Heart left ventricle (tissue), 16 donors: Measurements from ENCODE around the gene NTNG2. TPM values are rescaled to one million over a fixed set of nuclear protein-coding genes. Genes with fewer than 3 reads are reported as not detected.

Source experiments
- ATAC-seq, 4 donors: fragments of 200-7000 bp; cut with Tn5 transposase; one replicate each; pipeline ENCODE4 v1.9.1; 2020 to 2022; ENCODE audit warnings: moderate library complexity in 4 of 4, mild to moderate bottlenecking in 3 of 4, moderate number of reproducible peaks in 1 of 4
- DNase-seq, 5 donors: peaks; one replicate each; pipeline ENCODE4 v3.0.0-alpha.2; 2020
- H3K27ac ChIP-seq, 12 donors: fragments of 200-600 bp; sonication (generic) in 4 of 12; one replicate each; pipeline versions ENCODE4 v1.5.0 to v1.8.0; 2016 to 2022; ENCODE audit warnings: mild to moderate bottlenecking in 2 of 12
- H3K27me3 ChIP-seq, 9 donors: fragments of 200-600 bp; sonication (generic) in 2 of 9; one replicate each; pipeline versions ENCODE4 v1.5.1 to v1.8.0; 2016 to 2022; ENCODE audit warnings: mild to moderate bottlenecking in 3 of 9
- H3K36me3 ChIP-seq, 9 donors: fragments of 200-600 bp; sonication (generic) in 2 of 9; one replicate each; pipeline versions ENCODE4 v1.5.0 to v1.8.0; 2018 to 2022; ENCODE audit warnings: mild to moderate bottlenecking in 2 of 9
- H3K4me1 ChIP-seq, 12 donors: fragments of 200-600 bp; sonication (generic) in 4 of 12; one replicate each; pipeline versions ENCODE4 v1.5.0 to v1.8.0; 2016 to 2022; ENCODE audit warnings: mild to moderate bottlenecking in 3 of 12
- H3K4me3 ChIP-seq, 12 donors: fragments of 200-600 bp; sonication (generic) in 4 of 12; one replicate each; pipeline versions ENCODE4 v1.5.0 to v1.8.0; 2017 to 2022; ENCODE audit warnings: mild to moderate bottlenecking in 9 of 12, moderate library complexity in 4 of 12
- H3K9me3 ChIP-seq, 12 donors: fragments of 200-600 bp; sonication (generic) in 4 of 12; one replicate each; pipeline versions ENCODE4 v1.5.0 to v1.8.0; 2016 to 2022; ENCODE audit warnings: mild to moderate bottlenecking in 1 of 12
- CTCF ChIP-seq, 12 donors: fragments of 200-600 bp; sonication (generic) in 4 of 12; IDR thresholded peaks; one replicate each; pipeline versions ENCODE4 v1.5.0 to v1.8.0; 2018 to 2022; ENCODE audit warnings: antibody characterized with exemption in 12 of 12, mild to moderate bottlenecking in 5 of 12
- POLR2A ChIP-seq, 2 donors: fragments of 450-650 bp; IDR thresholded peaks; one replicate each; pipeline ENCODE4 v1.6.1; 2017; ENCODE audit warnings: antibody characterized with exemption in 2 of 2, mild to moderate bottlenecking in 2 of 2, moderate library complexity in 2 of 2
- WGBS, 4 donors: extraction: QIAGEN DNeasy Blood & Tissue Kit in 2 of 4; methylation state at CpG; one replicate each; pipeline versions ENCODE4 v1.1.5 to v1.1.7; 2013 to 2018; 5-methylcytosine and 5-hydroxymethylcytosine counted together
- intact Hi-C, 10 donors: fragments of 100-400 bp; cut with DNase I; formaldehyde crosslinking; loops; one replicate each; pipeline versions ENCODE4 v1.11.1 to v1.14.2; 2022
- polyA plus RNA-seq, 2 donors: library from polyadenylated mRNA; stranded (reverse); fragments of 200-250 nt; gene quantifications; one replicate each; pipeline ENCODE4 v1.2.3, GENCODE V29; 2013
- total RNA-seq, 9 donors: library from RNA; depleted of rRNA in 2 of 9; stranded (reverse); fragments of >200 nt in 2 of 9; fragmentation: NEBNext Ultra II Directional in 3 of 9; extraction: Animal tissue kit (Norgen Biotek cat#: 25700) in 3 of 9; gene quantifications; one replicate each; pipeline versions ENCODE4 v1.1.0 to v1.2.4, GENCODE V29; 2016 to 2023
- donor health status: ischemic (EF 13 %, LVEDD 7.1; RV severe dilation, severe dysfunction).
- donor health status: healthy with polysubstance abuse.
- donor health status: DM: no; HTN: yes; CAD: no.
- donor health status: DM: no; HTN: no; CAD: no.
- donor health status: ischemic (EF 25% LVEDD 6.9; RV normal size, moderate dysfunction).
- donor health status: ischemic (EF 25% LVEDD 5.7; RV mildly dilated, moderate dysfunction).
- donor health status: healthy.
- donor health status: DM: yes; HTN: yes; CAD: no.
- donor health status: ischemic (EF 35%, LVEDD 5.7; RV mildly dilated, moderate dysfunction).
- donor health status: nonischemic (EF 11% LVEDD 7.7; RV severe dilation, severe dysfunction).
- donor health status: DM: yes; HTN: yes; CAD: no.
- donor health status: PGD.
- donor health status: ischemic (EF 29% LVEDD 5.4; RV normal size, mild dysfunction).
- donor health status: nonischemic (EF 23%, LVEDD 6.1; RV moderate dilation, normal function).

NTNG2 gene
- total and polyA plus RNA-seq, 11 donors = 0.28 to 4.1 (median 2.2) TPM

- H3K4me3 ChIP-seq = no peak overlapping the region
- H3K4me1 ChIP-seq = no peaks in the 10 kb centered on the region
- intact Hi-C loops = no loop called here
- ATAC-seq (no peak), DNase-seq (no peak)
- peaks cover 0 to 54% (median 8%) of the 10 kb centered on the region in 9 donors for H3K27me3 ChIP-seq
- WGBS, 4 donors = 77 to 85% (median 81%) methylated on average over 5 of the region's 5 CpGs
- TF ChIP-seq POLR2A (IDR thresholded peaks at IDR 0.05) (no peak), CTCF (IDR thresholded peaks at IDR 0.05) (no peak)
- H3K9me3 ChIP-seq = no peaks in the 10 kb centered on the region
- no peaks in the 10 kb centered on the region for H3K36me3 ChIP-seq
- H3K27ac ChIP-seq = no peak overlapping the region
Observed at GRCh38 chr9:132135456-132135855, 26.4 kb upstream of the NTNG2 start.

- WGBS, 4 donors = 57 to 66% (median 63%) methylated on average over 9 to 16 of the region's 16 CpGs
Observed at GRCh38 chr9:132136151-132136780, 25.6 kb upstream of the NTNG2 start.

GRCh38 chr9:132141344-132141947 is 20.4 kb upstream of the NTNG2 start:
- 5 to 6% (median 5%) methylated on average over 24 of the region's 24 CpGs for WGBS, 4 donors
- Histone ChIP-seq H3K36me3 (no peaks in the 10 kb centered on the region), H3K27ac (no peak overlapping the region), H3K4me1 (peaks cover 0 to 8% (median 0%) of the 10 kb centered on the region in 12 donors), H3K4me3 (peak overlapping the region in 11 of 12 donors; percentile 10 to 38 (median 23)), H3K9me3 (peaks cover 0 to 5% (median 0%) of the 10 kb centered on the region in 12 donors), H3K27me3 (peaks cover 0 to 66% (median 12%) of the 10 kb centered on the region in 9 donors)
- no peak for TF ChIP-seq POLR2A (IDR thresholded peaks at IDR 0.05)
- no peak for TF ChIP-seq CTCF (IDR thresholded peaks at IDR 0.05)
- ATAC-seq = peak in 3 of 4 donors; percentile 36 to 42 (median 37)
- intact Hi-C loops = no loop called here
- DNase-seq = no peak

More at GRCh38 chr9:132136151-132136780, 25.6 kb upstream of the NTNG2 start:
- peak in 1 of 4 donors; percentile 15 for ATAC-seq
- no peak overlapping the region for H3K4me3 ChIP-seq
- intact Hi-C loops = no loop called here
- DNase-seq = no peak
- TF ChIP-seq CTCF (IDR thresholded peaks at IDR 0.05) = no peak
- H3K27ac ChIP-seq = no peak overlapping the region
- H3K4me1 ChIP-seq = peaks cover 0 to under 1% (median 0%) of the 10 kb centered on the region in 12 donors
- peaks cover 0 to 55% (median 8%) of the 10 kb centered on the region in 9 donors for H3K27me3 ChIP-seq
- no peaks in the 10 kb centered on the region for H3K9me3 ChIP-seq
- H3K36me3 ChIP-seq = no peaks in the 10 kb centered on the region

GRCh38 chr9:132141948-132142594 is 19.8 kb upstream of the NTNG2 start:
- no peak for DNase-seq
- H3K9me3 ChIP-seq = peaks cover 0 to 5% (median 0%) of the 10 kb centered on the region in 12 donors
- H3K36me3 ChIP-seq = no peaks in the 10 kb centered on the region
- peaks cover 0 to 61% (median 12%) of the 10 kb centered on the region in 9 donors for H3K27me3 ChIP-seq
- H3K4me1 ChIP-seq = peaks cover 0 to 8% (median 0%) of the 10 kb centered on the region in 12 donors
- no peak overlapping the region for H3K27ac ChIP-seq
- TF ChIP-seq POLR2A (IDR thresholded peaks at IDR 0.05) (no peak), CTCF (IDR thresholded peaks at IDR 0.05) (no peak)
- whole genome bisulfite sequencing, 4 donors = 44 to 52% (median 47%) methylated on average over 12 of the region's 12 CpGs
- no peak for ATAC-seq
- intact Hi-C loops = no loop called here
- peak overlapping the region in 7 of 12 donors; percentile 20 to 38 (median 31) for H3K4me3 ChIP-seq
